ENCODE results near the gene OR5I1.
"Not testable (repeated sequence)": the region's sequence is repeated elsewhere in the genome, so short reads cannot be mapped to it uniquely, and the experiment has no call there.

The OR5I1 gene

GRCh38 chr11:55895216-55895615, 41.0 kb downstream of the OR5I1 start:
- no CpG with 5 or more reads among the region's 8 CpGs for WGBS (ENCODE audit: insufficient coverage, insufficient read length)
- H3K9me3 ChIP-seq (ENCODE audit: control insufficient read depth, insufficient read depth, low read length), result no peaks in the 10 kb centered on the region

GRCh38 chr11:55885481-55885880, 50.7 kb downstream of the OR5I1 start:
- not testable (repeated sequence) for H3K36me3 ChIP-seq (ENCODE audit: control insufficient read depth, insufficient read depth, low read length); H3K4me3 ChIP-seq (ENCODE audit: low read length); H3K27me3 ChIP-seq (ENCODE audit: control insufficient read depth, insufficient read depth, low read length); DNase-seq (ENCODE audit: low read depth, low spot score); H3K9me3 ChIP-seq (ENCODE audit: control insufficient read depth, insufficient read depth, low read length); H3K27ac ChIP-seq (ENCODE audit: low read length); H3K4me1 ChIP-seq (ENCODE audit: control insufficient read depth, insufficient read depth, low read length)
- no CpG with 5 or more reads among the region's 9 CpGs for WGBS (ENCODE audit: insufficient coverage, insufficient read length)

More at GRCh38 chr11:55895216-55895615, 41.0 kb downstream of the OR5I1 start:
- H3K27me3 ChIP-seq (ENCODE audit: control insufficient read depth, insufficient read depth, low read length), result no peaks in the 10 kb centered on the region
- H3K4me3 ChIP-seq (ENCODE audit: low read length), result no peak overlapping the region
- no peak overlapping the region for H3K27ac ChIP-seq (ENCODE audit: low read length)
- peak; percentile 18 for DNase-seq (ENCODE audit: low read depth, low spot score)
- H3K36me3 ChIP-seq (ENCODE audit: control insufficient read depth, insufficient read depth, low read length), result no peaks in the 10 kb centered on the region
- no peaks in the 10 kb centered on the region for H3K4me1 ChIP-seq (ENCODE audit: control insufficient read depth, insufficient read depth, low read length)

Measured in iPS DF 6.9 (cell line).